HG03442 (cell line): Measurements from ENCODE around the gene NOL3.

Experiments used
- ATAC-seq: cut with Tn5 transposase; IDR thresholded peaks from one replicate; pipeline ENCODE4 v1.9.1; 2021; ENCODE audit warnings: mild to moderate bottlenecking, moderate library complexity; ENCODE audit not compliant: unreplicated experiment

The NOL3 gene

GRCh38 chr16:67154578-67155294 is 15.6 kb upstream of the NOL3 start:
- ATAC-seq: no peak

- no peak for ATAC-seq
Measured at GRCh38 chr16:67155295-67156142, 14.8 kb upstream of the NOL3 start.

GRCh38 chr16:67156143-67156844 is 14.0 kb upstream of the NOL3 start:
- no peak for ATAC-seq

GRCh38 chr16:67157106-67157748 is 13.1 kb upstream of the NOL3 start:
- no peak for ATAC-seq

- no peak for ATAC-seq
Measured at GRCh38 chr16:67157892-67158635, 12.3 kb upstream of the NOL3 start.

- peak; percentile 41 for ATAC-seq
Measured at GRCh38 chr16:67158637-67159600, 11.4 kb upstream of the NOL3 start.

GRCh38 chr16:67161595-67162058 is 8.7 kb upstream of the NOL3 start:
- no peak for ATAC-seq

GRCh38 chr16:67162506-67163163 is 7.7 kb upstream of the NOL3 start:
- no peak for ATAC-seq

- no peak for ATAC-seq
Measured at GRCh38 chr16:67163164-67163998, 7.0 kb upstream of the NOL3 start.

- ATAC-seq: no peak
Measured at GRCh38 chr16:67163999-67164558, 6.3 kb upstream of the NOL3 start.

GRCh38 chr16:67164599-67165061 is 5.7 kb upstream of the NOL3 start, which contains the start of gene HSF4:
Gene HSF4 (plus strand): TSS chr16:67164745. CDS start chr16:67164812, 67 bp downstream.
- ATAC-seq: no peak

- no peak for ATAC-seq
Measured at GRCh38 chr16:67165121-67166078, 4.9 kb upstream of the NOL3 start.

GRCh38 chr16:67166110-67166547 is 4.2 kb upstream of the NOL3 start:
- ATAC-seq: no peak

- ATAC-seq: no peak
Measured at GRCh38 chr16:67166598-67167168, 3.7 kb upstream of the NOL3 start.

- no peak for ATAC-seq
Measured at GRCh38 chr16:67167588-67167987, 2.8 kb upstream of the NOL3 start.

GRCh38 chr16:67169011-67169451 is 1.3 kb upstream of the NOL3 start:
- ATAC-seq: no peak
